Activated CD8-positive, alpha-beta T cell treated with anti-CD3 and anti-CD28 coated beads for 36 hours (primary cell): Measurements from ENCODE around the gene SATB1. TPM values are rescaled to one million over a fixed set of nuclear protein-coding genes. Genes with fewer than 3 reads are reported as not detected.

Experiments used
- ATAC-seq: fragments of 200-7000 bp; cut with Tn5 transposase; one replicate; pipeline ENCODE4 v1.10.0; 2021; ENCODE audit warnings: mild to moderate bottlenecking, moderate library complexity
- CTCF ChIA-PET: fragments of 350-600 bp; sonication (Branson Sonifier 250); formaldehyde crosslinking; loops from one replicate; lab custom pipeline; 2021; ENCODE audit warnings: antibody characterized with exemption; lab: Charles Lee
- POLR2A ChIA-PET: fragments of 350-600 bp; sonication (Branson Sonifier 250); formaldehyde crosslinking; loops from one replicate; lab custom pipeline; 2021; ENCODE audit warnings: antibody characterized with exemption; lab: Charles Lee
- DNase-seq: peaks from one replicate; pipeline ENCODE4 v3.0.0-alpha.2; 2020
- H3K27ac Mint-ChIP-seq: one replicate; pipeline ENCODE4 v1.8.0; 2021; ENCODE audit warnings: mild to moderate bottlenecking, mixed read lengths
- H3K27me3 Mint-ChIP-seq: one replicate; pipeline ENCODE4 v1.8.0; 2021; ENCODE audit warnings: mixed read lengths
- H3K36me3 Mint-ChIP-seq: one replicate; pipeline ENCODE4 v1.8.0; 2021; ENCODE audit warnings: low read depth, mixed read lengths
- H3K4me1 Mint-ChIP-seq: one replicate; pipeline ENCODE4 v1.8.0; 2021; ENCODE audit warnings: low read depth, mixed read lengths
- H3K4me3 Mint-ChIP-seq: one replicate; pipeline ENCODE4 v1.8.0; 2021; ENCODE audit warnings: mild to moderate bottlenecking, moderate library complexity, mixed read lengths
- H3K9me3 Mint-ChIP-seq: one replicate; pipeline ENCODE4 v1.8.0; 2021; ENCODE audit warnings: mixed read lengths
- CTCF ChIP-seq: fragments of 200-600 bp; IDR thresholded peaks from one replicate; pipeline ENCODE4 v1.8.0; 2022; ENCODE audit warnings: antibody characterized with exemption, mild to moderate bottlenecking
- intact Hi-C: fragments of 100-400 bp; cut with micrococcal nuclease; formaldehyde crosslinking; loops from one replicate; pipeline ENCODE4 v1.10.0; 2022
- total RNA-seq, 2 experiments: library from RNA; stranded (reverse); gene quantifications; one replicate each; pipeline ENCODE4 v1.2.3, GENCODE V29; 2021

SATB1 gene
- total RNA-seq, 2 experiments from 2014 or later: 208 to 213 TPM

DNA sequence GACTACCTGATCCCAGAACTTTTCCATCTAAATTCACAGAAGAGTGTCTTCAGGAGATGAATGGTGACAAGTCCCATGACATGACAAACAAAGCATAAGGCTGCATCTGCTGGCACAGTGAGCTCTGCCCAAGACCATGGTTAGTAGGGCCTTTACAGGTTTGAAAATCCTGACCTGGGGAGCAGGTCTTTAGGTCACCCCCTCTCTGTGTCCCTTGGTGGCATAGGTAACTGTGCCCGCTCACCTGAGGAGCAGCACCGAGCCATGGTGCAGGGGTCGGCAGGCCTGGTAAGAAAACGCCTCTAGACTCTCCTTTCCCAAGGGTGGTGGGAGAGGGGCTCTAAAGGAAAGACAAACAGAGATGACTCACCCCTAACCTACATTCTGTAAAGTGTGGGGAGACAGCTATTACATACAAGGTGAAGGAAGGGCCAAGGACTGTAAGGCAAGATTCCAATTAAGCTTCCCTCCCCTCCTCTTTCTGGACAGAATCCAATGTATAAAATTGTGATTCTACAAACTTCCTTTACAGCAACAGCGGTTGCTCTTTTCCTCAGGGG lies 74.0 kb downstream of the SATB1 start:
- Mint-ChIP-seq H3K4me1 (peaks cover 54% of the 10 kb centered on the region), H3K4me3 (no peak overlapping the region), H3K9me3 (no peaks in the 10 kb centered on the region), H3K36me3 (peaks cover 60% of the 10 kb centered on the region), H3K27ac (peak overlapping the region; percentile 75), H3K27me3 (no peaks in the 10 kb centered on the region)
- POLR2A ChIA-PET: interaction anchor here (0.5 kb wide), 1 partner anchor 57 kb away, joined by 3 read pairs; no protein-coding TSS in a partner anchor
- DNase-seq (no peak), ATAC-seq (peak; percentile 32)
- TF ChIP-seq CTCF: no peak
- CTCF ChIA-PET: interaction anchor here (1.3 to 1.5 kb wide), 3 partner anchors 21 to 148 kb away, joined by 3 to 5 read pairs (median 4); no protein-coding TSS in a partner anchor
- intact Hi-C loops: no loop called here

GRCh38 chr3:18349197-18349798 lies 75.8 kb downstream of the SATB1 start:
- TF ChIP-seq CTCF: no peak
- intact Hi-C loops: no loop called here
- ChIA-PET POLR2A (interaction anchor here (0.6 to 1.2 kb wide), 3 partner anchors 11 to 386 kb away, joined by 3 read pairs; no protein-coding TSS in a partner anchor), CTCF (no interaction called here)
- Mint-ChIP-seq H3K4me1 (peaks cover 49% of the 10 kb centered on the region), H3K4me3 (no peak overlapping the region), H3K36me3 (peaks cover 53% of the 10 kb centered on the region), H3K27me3 (no peaks in the 10 kb centered on the region), H3K9me3 (no peaks in the 10 kb centered on the region), H3K27ac (peak overlapping the region; percentile 66)
- DNase-seq (no peak), ATAC-seq (no peak)

- ATAC-seq: no peak
- no peak overlapping the region for H3K27ac Mint-ChIP-seq
These were observed 79.0 kb downstream of the SATB1 start for GRCh38 chr3:18346097-18346496.

GRCh38 chr3:18345015-18345367 lies 80.1 kb downstream of the SATB1 start:
- H3K4me3 Mint-ChIP-seq: no peak overlapping the region
- POLR2A ChIA-PET: no interaction called here
- no peak for TF ChIP-seq CTCF
- ATAC-seq (no peak), DNase-seq (no peak)
- no peaks in the 10 kb centered on the region for H3K27me3 Mint-ChIP-seq
- no peaks in the 10 kb centered on the region for H3K9me3 Mint-ChIP-seq
- H3K27ac Mint-ChIP-seq: no peak overlapping the region
- peaks cover 17% of the 10 kb centered on the region for H3K36me3 Mint-ChIP-seq
- H3K4me1 Mint-ChIP-seq: peaks cover 20% of the 10 kb centered on the region
- intact Hi-C loops: no loop called here
- CTCF ChIA-PET: no interaction called here

More at GRCh38 chr3:18346097-18346496, 79.0 kb downstream of the SATB1 start:
- POLR2A ChIA-PET: no interaction called here
- DNase-seq: no peak
- intact Hi-C loops: no loop called here
- CTCF ChIA-PET: interaction anchor here (0.7 kb wide), 1 partner anchor 1712 kb away, joined by 3 read pairs; no protein-coding TSS in a partner anchor
- Mint-ChIP-seq H3K4me1 (peaks cover 27% of the 10 kb centered on the region), H3K4me3 (no peak overlapping the region), H3K9me3 (no peaks in the 10 kb centered on the region), H3K36me3 (peaks cover 27% of the 10 kb centered on the region), H3K27me3 (no peaks in the 10 kb centered on the region)
- no peak for TF ChIP-seq CTCF

DNA sequence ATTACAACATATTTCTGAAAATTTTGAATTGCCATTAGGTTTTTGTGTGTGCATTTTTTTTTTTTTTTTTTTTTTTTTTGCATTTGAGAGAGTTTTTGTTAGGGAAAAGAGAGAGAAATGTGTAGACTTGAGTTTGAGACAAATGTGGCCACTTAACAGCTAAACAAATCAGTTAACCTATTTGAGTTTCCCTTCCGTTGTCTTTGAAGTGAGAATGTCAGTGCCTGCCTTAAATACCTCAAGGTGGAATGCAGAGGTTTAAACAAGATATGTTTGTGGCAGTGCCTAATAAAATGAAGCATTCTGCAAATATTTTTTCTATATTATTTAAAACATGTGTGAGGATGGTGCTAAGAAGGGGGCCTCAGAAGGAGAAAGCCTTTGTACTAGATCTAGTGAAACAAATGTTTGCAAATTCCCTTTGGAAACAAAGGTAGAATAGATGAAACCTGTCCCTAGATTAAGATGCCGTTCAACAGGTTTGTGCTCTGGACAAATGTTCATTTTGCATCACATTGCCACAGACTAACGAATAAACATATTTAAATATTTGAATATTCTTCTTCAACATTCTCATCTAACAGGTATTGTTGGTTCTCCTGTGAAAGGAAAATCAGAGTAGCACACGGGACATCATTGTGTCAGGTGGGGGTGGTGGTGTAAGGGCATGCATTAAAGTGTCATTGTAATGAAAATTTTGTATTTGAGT lies 80.7 kb downstream of the SATB1 start:
- no peaks in the 10 kb centered on the region for H3K9me3 Mint-ChIP-seq
- DNase-seq: no peak
- no peak overlapping the region for H3K27ac Mint-ChIP-seq
- ChIA-PET CTCF (no interaction called here), POLR2A (no interaction called here)
- H3K27me3 Mint-ChIP-seq: no peaks in the 10 kb centered on the region
- TF ChIP-seq CTCF: no peak
- no peak for ATAC-seq
- no peak overlapping the region for H3K4me3 Mint-ChIP-seq
- peaks cover 12% of the 10 kb centered on the region for H3K36me3 Mint-ChIP-seq
- H3K4me1 Mint-ChIP-seq: peaks cover 15% of the 10 kb centered on the region
- intact Hi-C loops: no loop called here
